Vagina (tissue), 2 donors: ENCODE data around the gene CPT1A. TPM values are rescaled to one million over a fixed set of nuclear protein-coding genes. Genes with fewer than 3 reads are reported as not detected.
A peak's percentile ranks its signal among the peaks of the same experiment; 100 is the strongest.

Source experiments
- DNase-seq, 2 donors: peaks; one replicate each; pipeline ENCODE4 v3.0.0-alpha.2; 2017; ENCODE audit errors: extremely low spot score in 2 of 2
- H3K27ac ChIP-seq: fragments of 200-600 bp; sonication (generic); one replicate; pipeline ENCODE4 v1.5.1; 2019
- H3K27me3 ChIP-seq: fragments of 200-600 bp; sonication (generic); one replicate; pipeline ENCODE4 v1.5.1; 2019
- H3K36me3 ChIP-seq, 2 donors: fragments of 200-600 bp; sonication (generic); one replicate each; pipeline ENCODE4 v1.5.1; 2017 to 2019
- H3K4me1 ChIP-seq: fragments of 200-600 bp; sonication (generic); one replicate; pipeline ENCODE4 v1.5.1; 2019
- H3K4me3 ChIP-seq, 2 donors: fragments of 200-600 bp; sonication (generic); 1 replicate in 1 of 2; 2 replicates in 1 of 2; pipeline ENCODE4 v1.5.1; 2016 to 2019
- H3K9me3 ChIP-seq: fragments of 200-600 bp; sonication (generic); one replicate; pipeline ENCODE4 v1.5.1; 2019
- POLR2A ChIP-seq, 2 donors: fragments of 450-650 bp; IDR thresholded peaks; one replicate each; pipeline ENCODE4 v1.6.1; 2017; ENCODE audit warnings: antibody characterized with exemption in 2 of 2, mild to moderate bottlenecking in 2 of 2, moderate library complexity in 2 of 2
- POLR2AphosphoS5 ChIP-seq, 2 donors: sonication (generic); formaldehyde crosslinking; IDR thresholded peaks; one replicate each; pipeline ENCODE4 v1.9.0; 2017; ENCODE audit warnings: antibody characterized with exemption in 2 of 2, mild to moderate bottlenecking in 2 of 2, low read depth in 1 of 2; ENCODE audit not compliant: insufficient read depth in 1 of 2
- intact Hi-C: fragments of 100-400 bp; cut with DNase I; formaldehyde crosslinking; loops from one replicate; pipeline ENCODE4 v1.15.1; 2023
- total RNA-seq: library from RNA; depleted of rRNA; stranded (reverse); fragments of >200 nt; gene quantifications from one replicate; pipeline ENCODE4 v1.2.3, GENCODE V29; 2016
- TF ChIP-seq, protein P1 (sequence below), 3 experiments: fragments of 450-650 bp in 2 of 3; fragments of 200-600 bp in 1 of 3; sonication (generic) in 1 of 3; IDR thresholded peaks; one replicate each; pipeline ENCODE4 v1.5.1; 2017 to 2019; ENCODE audit warnings: antibody characterized with exemption in 3 of 3, mild to moderate bottlenecking in 2 of 3, moderate library complexity in 2 of 3

CPT1A gene
- total RNA-seq, 1 donor from 2014 or later: 80.8 TPM

GRCh38 chr11:68734111-68734510 lies 107.6 kb downstream of the CPT1A start:
- TF ChIP-seq POLR2A (IDR thresholded peaks at IDR 0.05) (no peak), POLR2AphosphoS5 (IDR thresholded peaks at IDR 0.05; ENCODE audit: insufficient read depth in 1 of 2, low read depth in 1 of 2) (no peak)
- TF ChIP-seq, protein P1, sequence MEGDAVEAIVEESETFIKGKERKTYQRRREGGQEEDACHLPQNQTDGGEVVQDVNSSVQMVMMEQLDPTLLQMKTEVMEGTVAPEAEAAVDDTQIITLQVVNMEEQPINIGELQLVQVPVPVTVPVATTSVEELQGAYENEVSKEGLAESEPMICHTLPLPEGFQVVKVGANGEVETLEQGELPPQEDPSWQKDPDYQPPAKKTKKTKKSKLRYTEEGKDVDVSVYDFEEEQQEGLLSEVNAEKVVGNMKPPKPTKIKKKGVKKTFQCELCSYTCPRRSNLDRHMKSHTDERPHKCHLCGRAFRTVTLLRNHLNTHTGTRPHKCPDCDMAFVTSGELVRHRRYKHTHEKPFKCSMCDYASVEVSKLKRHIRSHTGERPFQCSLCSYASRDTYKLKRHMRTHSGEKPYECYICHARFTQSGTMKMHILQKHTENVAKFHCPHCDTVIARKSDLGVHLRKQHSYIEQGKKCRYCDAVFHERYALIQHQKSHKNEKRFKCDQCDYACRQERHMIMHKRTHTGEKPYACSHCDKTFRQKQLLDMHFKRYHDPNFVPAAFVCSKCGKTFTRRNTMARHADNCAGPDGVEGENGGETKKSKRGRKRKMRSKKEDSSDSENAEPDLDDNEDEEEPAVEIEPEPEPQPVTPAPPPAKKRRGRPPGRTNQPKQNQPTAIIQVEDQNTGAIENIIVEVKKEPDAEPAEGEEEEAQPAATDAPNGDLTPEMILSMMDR (IDR thresholded peaks at IDR 0.05): no peak
- no peak for DNase-seq
- intact Hi-C loops: no loop called here
- Histone ChIP-seq H3K36me3 (no peaks in the 10 kb centered on the region), H3K4me3 (no peak overlapping the region), H3K27me3 (no peaks in the 10 kb centered on the region), H3K9me3 (no peaks in the 10 kb centered on the region), H3K4me1 (no peaks in the 10 kb centered on the region), H3K27ac (no peak overlapping the region)

DNA sequence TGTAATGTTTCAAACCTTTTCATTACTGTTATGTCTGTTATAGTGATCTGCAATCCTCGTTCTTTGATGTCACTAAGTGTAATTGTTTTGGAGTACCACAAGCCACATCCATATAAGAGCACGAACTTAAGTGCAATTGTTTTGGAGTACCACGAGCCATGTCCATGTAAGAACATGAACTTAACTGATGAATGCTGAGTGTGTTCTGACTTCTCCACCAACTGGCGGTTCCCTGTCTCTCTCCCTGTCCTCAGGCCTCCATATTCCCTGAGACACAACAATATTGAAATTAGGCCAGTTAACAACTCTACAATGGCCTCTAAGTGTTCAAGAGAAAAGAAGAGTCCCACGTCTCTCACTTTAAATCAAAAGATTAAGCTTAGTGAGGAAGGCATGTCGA lies 113.9 kb downstream of the CPT1A start:
- H3K27me3 ChIP-seq: no peaks in the 10 kb centered on the region
- no peaks in the 10 kb centered on the region for H3K9me3 ChIP-seq
- TF ChIP-seq POLR2AphosphoS5 (IDR thresholded peaks at IDR 0.05; ENCODE audit: insufficient read depth in 1 of 2, low read depth in 1 of 2) (no peak), POLR2A (IDR thresholded peaks at IDR 0.05) (no peak)
- TF ChIP-seq, protein P1 (IDR thresholded peaks at IDR 0.05): no peak
- H3K27ac ChIP-seq: no peak overlapping the region
- intact Hi-C loops: no loop called here
- no peak overlapping the region for H3K4me3 ChIP-seq
- peak in 1 of 2 donors; percentile 27 for DNase-seq
- H3K4me1 ChIP-seq: no peaks in the 10 kb centered on the region
- no peaks in the 10 kb centered on the region for H3K36me3 ChIP-seq

GRCh38 chr11:68724293-68724692 lies 117.4 kb downstream of the CPT1A start:
- Histone ChIP-seq H3K27me3 (no peaks in the 10 kb centered on the region), H3K27ac (no peak overlapping the region), H3K9me3 (no peaks in the 10 kb centered on the region), H3K36me3 (no peaks in the 10 kb centered on the region), H3K4me3 (no peak overlapping the region), H3K4me1 (no peaks in the 10 kb centered on the region)
- no peak for DNase-seq
- TF ChIP-seq POLR2AphosphoS5 (IDR thresholded peaks at IDR 0.05; ENCODE audit: insufficient read depth in 1 of 2, low read depth in 1 of 2) (no peak), POLR2A (IDR thresholded peaks at IDR 0.05) (no peak)
- TF ChIP-seq, protein P1 (IDR thresholded peaks at IDR 0.05): no peak
- intact Hi-C loops: no loop called here

DNA sequence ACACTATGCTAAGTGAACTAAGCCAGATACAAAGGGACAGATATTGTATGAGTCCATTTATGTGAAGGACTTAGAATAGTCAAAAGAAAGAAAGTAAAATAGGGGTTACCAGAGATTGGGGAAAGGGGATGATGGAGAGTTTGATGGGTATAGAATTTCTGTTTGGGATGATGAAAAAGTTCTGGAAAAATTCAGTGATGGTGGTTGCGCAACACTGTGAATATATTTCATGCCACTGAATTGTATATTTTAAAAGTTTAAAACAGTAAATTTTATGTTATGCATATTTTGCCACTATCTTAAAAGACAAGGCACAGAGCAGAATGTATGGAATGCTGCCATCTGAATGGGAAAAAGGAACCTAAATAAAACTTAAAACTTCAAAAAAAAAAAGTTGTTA lies 119.6 kb downstream of the CPT1A start:
- DNase-seq: no peak
- Histone ChIP-seq H3K4me1 (no peaks in the 10 kb centered on the region), H3K27me3 (no peaks in the 10 kb centered on the region), H3K9me3 (no peaks in the 10 kb centered on the region), H3K27ac (no peak overlapping the region), H3K4me3 (no peak overlapping the region), H3K36me3 (no peaks in the 10 kb centered on the region)
- no peak for TF ChIP-seq POLR2A (IDR thresholded peaks at IDR 0.05)
- TF ChIP-seq, protein P1 (IDR thresholded peaks at IDR 0.05): no peak
- TF ChIP-seq POLR2AphosphoS5 (IDR thresholded peaks at IDR 0.05; ENCODE audit: insufficient read depth in 1 of 2, low read depth in 1 of 2): no peak
- intact Hi-C loops: no loop called here

DNA sequence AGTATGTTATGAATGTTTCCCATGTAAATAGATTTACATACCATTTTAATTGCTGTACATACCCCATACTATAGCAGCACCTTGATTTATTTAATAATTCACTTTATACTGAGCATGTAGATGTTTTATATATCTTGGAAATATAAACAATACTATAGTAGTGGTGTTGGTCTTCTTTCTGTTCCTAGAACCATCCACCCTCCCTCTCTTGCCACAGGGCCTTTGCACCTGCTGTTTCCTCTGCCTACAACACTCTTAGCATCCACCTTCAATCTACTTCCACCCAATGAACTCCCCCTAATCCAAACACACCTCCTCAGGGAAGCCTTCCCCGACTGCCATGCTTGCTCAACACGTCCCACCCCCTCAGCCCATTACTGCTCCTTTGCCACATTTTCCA lies 120.6 kb downstream of the CPT1A start:
- intact Hi-C loops: no loop called here
- DNase-seq: no peak
- TF ChIP-seq, protein P1 (IDR thresholded peaks at IDR 0.05): no peak
- no peak for TF ChIP-seq POLR2AphosphoS5 (IDR thresholded peaks at IDR 0.05; ENCODE audit: insufficient read depth in 1 of 2, low read depth in 1 of 2)
- no peak for TF ChIP-seq POLR2A (IDR thresholded peaks at IDR 0.05)
- H3K27ac ChIP-seq: no peak overlapping the region
- no peaks in the 10 kb centered on the region for H3K36me3 ChIP-seq
- H3K4me3 ChIP-seq: no peak overlapping the region
- H3K9me3 ChIP-seq: no peaks in the 10 kb centered on the region
- H3K4me1 ChIP-seq: no peaks in the 10 kb centered on the region
- no peaks in the 10 kb centered on the region for H3K27me3 ChIP-seq
